Prostate gland (tissue), 2 donors: ENCODE data around the gene NCKIPSD. TPM values are rescaled to one million over a fixed set of nuclear protein-coding genes. Genes with fewer than 3 reads are reported as not detected.

Experiments
- DNase-seq: peaks from one replicate; pipeline ENCODE4 v3.0.0-alpha.2; 2019; ENCODE audit warnings: low spot score
- H3K27ac ChIP-seq, 2 donors: fragments of 200-600 bp; sonication (generic); 2 replicates each; pipeline ENCODE4 v1.5.1; 2017 to 2019
- H3K27me3 ChIP-seq: fragments of 200-600 bp; sonication (generic); replicated peaks from 2 replicates; pipeline ENCODE4 v1.5.1; 2019; ENCODE audit not compliant: insufficient read depth
- H3K36me3 ChIP-seq, 2 donors: fragments of 200-600 bp; sonication (generic); 1 replicate in 1 of 2; 2 replicates in 1 of 2; pipeline versions ENCODE4 v1.5.1 to v1.8.1; 2017 to 2019
- H3K4me1 ChIP-seq: fragments of 200-600 bp; sonication (generic); replicated peaks from 2 replicates; pipeline ENCODE4 v1.5.1; 2019
- H3K4me3 ChIP-seq, 2 donors: fragments of 200-600 bp; sonication (generic); 2 replicates each; pipeline ENCODE4 v1.5.1; 2017 to 2019
- H3K9me3 ChIP-seq: fragments of 200-600 bp; sonication (generic); 2 replicates; pipeline ENCODE4 v1.5.1; 2017
- POLR2A ChIP-seq: fragments of 450-650 bp; IDR thresholded peaks from one replicate; pipeline ENCODE4 v1.6.1; 2016; ENCODE audit warnings: antibody characterized with exemption, mild to moderate bottlenecking
- POLR2AphosphoS5 ChIP-seq: sonication (generic); formaldehyde crosslinking; IDR thresholded peaks from one replicate; pipeline ENCODE4 v1.6.1; 2017; ENCODE audit warnings: antibody characterized with exemption
- WGBS: methylation state at CpG from one replicate; pipeline ENCODE4 v1.1.5; 2018; 5-methylcytosine and 5-hydroxymethylcytosine counted together
- intact Hi-C: fragments of 100-400 bp; cut with DNase I; formaldehyde crosslinking; loops from one replicate; pipeline ENCODE4 v1.14.2; 2022
- total RNA-seq, 2 donors: library from RNA; depleted of rRNA; stranded (reverse); fragments of >200 nt; gene quantifications; one replicate each; pipeline ENCODE4 v1.1.0, GENCODE V29; 2016
- TF ChIP-seq, protein P1 (sequence below), 4 experiments: fragments of 200-600 bp in 2 of 4; fragments of 450-650 bp in 2 of 4; sonication (generic) in 2 of 4; IDR thresholded peaks; 1 replicate in 3 of 4; 2 replicates in 1 of 4; pipeline ENCODE4 v1.5.1; 2016 to 2019; ENCODE audit warnings: antibody characterized with exemption in 4 of 4, mild to moderate bottlenecking in 2 of 4, moderate library complexity in 2 of 4

Gene NCKIPSD
- total RNA-seq, 2 donors from 2014 or later: 32.9 to 83.3 TPM

DNA sequence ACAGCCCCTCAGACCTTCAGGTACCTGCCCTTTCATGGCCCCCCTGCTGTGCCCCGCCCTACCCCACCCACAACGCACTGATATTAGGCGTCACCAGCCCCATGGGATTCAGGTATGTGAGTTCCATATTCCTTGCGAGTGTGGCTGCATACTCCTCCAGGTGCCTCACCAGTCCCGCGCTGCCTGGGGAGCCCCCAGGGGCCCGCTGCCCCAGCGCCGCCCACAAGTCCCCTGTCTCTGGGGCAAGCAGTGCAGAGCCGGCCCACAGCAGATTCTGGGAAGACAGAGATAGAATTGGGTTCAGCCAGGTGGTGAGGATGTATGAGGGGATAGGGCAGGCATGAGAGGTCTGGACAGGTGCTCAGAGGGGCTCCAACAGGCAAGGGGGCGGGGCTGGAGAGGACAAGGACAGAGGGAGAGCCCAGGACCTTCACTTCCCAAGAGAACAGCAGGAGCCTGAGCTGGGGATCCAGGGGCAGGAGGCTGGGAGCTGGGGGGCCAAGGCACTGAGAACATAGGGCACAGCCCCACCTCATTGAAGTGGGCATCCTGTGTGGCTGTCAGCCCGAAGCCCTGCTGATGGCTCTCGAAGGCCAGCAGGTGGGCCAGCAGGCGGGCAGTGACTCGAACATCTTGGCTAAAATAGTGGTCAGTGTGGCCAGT is 37.4 kb downstream of the NCKIPSD start:
- Histone ChIP-seq H3K27ac (no peak overlapping the region), H3K4me1 (no peaks in the 10 kb centered on the region), H3K27me3 (no peaks in the 10 kb centered on the region), H3K36me3 (no peaks in the 10 kb centered on the region), H3K4me3 (no peak overlapping the region), H3K9me3 (no peaks in the 10 kb centered on the region)
- DNase-seq: no peak
- WGBS: 90% methylated on average over 11 of the region's 15 CpGs
- TF ChIP-seq, protein P1, sequence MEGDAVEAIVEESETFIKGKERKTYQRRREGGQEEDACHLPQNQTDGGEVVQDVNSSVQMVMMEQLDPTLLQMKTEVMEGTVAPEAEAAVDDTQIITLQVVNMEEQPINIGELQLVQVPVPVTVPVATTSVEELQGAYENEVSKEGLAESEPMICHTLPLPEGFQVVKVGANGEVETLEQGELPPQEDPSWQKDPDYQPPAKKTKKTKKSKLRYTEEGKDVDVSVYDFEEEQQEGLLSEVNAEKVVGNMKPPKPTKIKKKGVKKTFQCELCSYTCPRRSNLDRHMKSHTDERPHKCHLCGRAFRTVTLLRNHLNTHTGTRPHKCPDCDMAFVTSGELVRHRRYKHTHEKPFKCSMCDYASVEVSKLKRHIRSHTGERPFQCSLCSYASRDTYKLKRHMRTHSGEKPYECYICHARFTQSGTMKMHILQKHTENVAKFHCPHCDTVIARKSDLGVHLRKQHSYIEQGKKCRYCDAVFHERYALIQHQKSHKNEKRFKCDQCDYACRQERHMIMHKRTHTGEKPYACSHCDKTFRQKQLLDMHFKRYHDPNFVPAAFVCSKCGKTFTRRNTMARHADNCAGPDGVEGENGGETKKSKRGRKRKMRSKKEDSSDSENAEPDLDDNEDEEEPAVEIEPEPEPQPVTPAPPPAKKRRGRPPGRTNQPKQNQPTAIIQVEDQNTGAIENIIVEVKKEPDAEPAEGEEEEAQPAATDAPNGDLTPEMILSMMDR (IDR thresholded peaks at IDR 0.05): no peak
- TF ChIP-seq POLR2A (no peak), POLR2AphosphoS5 (no peak)
- intact Hi-C loops: no loop called here

- no peaks in the 10 kb centered on the region for H3K36me3 ChIP-seq
- no peaks in the 10 kb centered on the region for H3K27me3 ChIP-seq
- intact Hi-C loops: no loop called here
- no peak for DNase-seq
- H3K27ac ChIP-seq: no peak overlapping the region
- H3K4me3 ChIP-seq: no peak overlapping the region
- H3K9me3 ChIP-seq: no peaks in the 10 kb centered on the region
- TF ChIP-seq, protein P1 (IDR thresholded peaks at IDR 0.05): no peak
- TF ChIP-seq POLR2AphosphoS5 (no peak), POLR2A (no peak)
- WGBS: 88% methylated on average over 9 of the region's 9 CpGs
- H3K4me1 ChIP-seq: no peaks in the 10 kb centered on the region
Observed at GRCh38 chr3:48647714-48648113, 38.0 kb downstream of the NCKIPSD start.

- Histone ChIP-seq H3K9me3 (no peaks in the 10 kb centered on the region), H3K36me3 (no peaks in the 10 kb centered on the region), H3K27ac (no peak overlapping the region), H3K4me3 (no peak overlapping the region), H3K27me3 (no peaks in the 10 kb centered on the region), H3K4me1 (no peaks in the 10 kb centered on the region)
- WGBS: 86% methylated on average over 17 of the region's 22 CpGs
- TF ChIP-seq POLR2AphosphoS5 (no peak), POLR2A (no peak)
- TF ChIP-seq, protein P1 (IDR thresholded peaks at IDR 0.05): no peak
- intact Hi-C loops: no loop called here
- DNase-seq: no peak
Observed at GRCh38 chr3:48644898-48645760, 40.6 kb downstream of the NCKIPSD start.

GRCh38 chr3:48642605-48643004 is 43.1 kb downstream of the NCKIPSD start:
- H3K9me3 ChIP-seq: no peaks in the 10 kb centered on the region
- no peak overlapping the region for H3K4me3 ChIP-seq
- H3K36me3 ChIP-seq: no peaks in the 10 kb centered on the region
- H3K27me3 ChIP-seq: no peaks in the 10 kb centered on the region
- H3K27ac ChIP-seq: no peak overlapping the region
- no peaks in the 10 kb centered on the region for H3K4me1 ChIP-seq
- intact Hi-C loops: no loop called here
- 88% methylated on average over 12 of the region's 12 CpGs for WGBS
- DNase-seq: no peak
- TF ChIP-seq POLR2AphosphoS5 (no peak), POLR2A (no peak)
- TF ChIP-seq, protein P1 (IDR thresholded peaks at IDR 0.05): no peak
